ENCODE data around the gene ACTL9.

The ACTL9 gene

DNA sequence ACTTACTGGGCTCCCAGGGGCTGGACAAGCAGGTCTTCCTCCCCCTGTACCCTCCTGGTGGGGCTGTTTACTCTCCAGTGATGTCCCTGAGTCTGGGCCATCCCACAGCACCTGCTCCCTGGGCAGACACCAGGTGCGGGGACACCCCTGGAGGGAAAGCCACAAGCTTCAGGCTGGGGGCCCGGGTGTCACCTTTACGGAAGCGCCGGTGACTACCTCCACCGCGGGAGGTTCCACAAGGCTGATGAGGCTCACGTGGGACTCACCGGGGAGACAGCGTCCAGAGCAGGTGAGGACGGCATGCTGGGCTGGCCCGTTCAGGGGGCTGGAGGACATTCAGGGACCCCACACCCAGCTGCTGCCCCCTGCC is 43.3 kb downstream of the ACTL9 start:
- H3K9me3 ChIP-seq (ENCODE audit: insufficient read depth, low read length): no peaks in the 10 kb centered on the region
- H3K4me3 ChIP-seq (ENCODE audit: insufficient read length, low read depth): no peak overlapping the region
- H3K36me3 ChIP-seq (ENCODE audit: insufficient read depth, insufficient read length, low read length): no peaks in the 10 kb centered on the region
- no peak for DNase-seq (ENCODE audit: low read depth, low spot score)
- H3K9ac ChIP-seq (ENCODE audit: insufficient read length, low read depth): no peak overlapping the region
- H3K4me1 ChIP-seq (ENCODE audit: insufficient read depth, insufficient read length): peaks cover 6% of the 10 kb centered on the region
- peaks cover 18% of the 10 kb centered on the region for H3K27me3 ChIP-seq (ENCODE audit: insufficient read depth, insufficient read length)
- TF ChIP-seq ZNF274 (IDR thresholded peaks at IDR 0.05; ENCODE audit: low read depth, low read length): no peak
- TF ChIP-seq YY1 (IDR thresholded peaks at IDR 0.05; ENCODE audit: insufficient read depth, insufficient read length): no peak
- no peak for TF ChIP-seq SUZ12 (IDR thresholded peaks at IDR 0.05; ENCODE audit: extremely low read depth, insufficient read depth, insufficient read length)

- Histone ChIP-seq H3K9me3 (ENCODE audit: insufficient read depth, low read length) (no peaks in the 10 kb centered on the region), H3K36me3 (ENCODE audit: insufficient read depth, insufficient read length, low read length) (no peaks in the 10 kb centered on the region), H3K4me3 (ENCODE audit: insufficient read length, low read depth) (no peak overlapping the region), H3K4me1 (ENCODE audit: insufficient read depth, insufficient read length) (peaks cover 6% of the 10 kb centered on the region), H3K27me3 (ENCODE audit: insufficient read depth, insufficient read length) (peaks cover 18% of the 10 kb centered on the region), H3K9ac (ENCODE audit: insufficient read length, low read depth) (no peak overlapping the region)
- DNase-seq (ENCODE audit: low read depth, low spot score): peak; percentile 56
- TF ChIP-seq YY1 (IDR thresholded peaks at IDR 0.05; ENCODE audit: insufficient read depth, insufficient read length) (no peak), SUZ12 (IDR thresholded peaks at IDR 0.05; ENCODE audit: extremely low read depth, insufficient read depth, insufficient read length) (no peak), ZNF274 (IDR thresholded peaks at IDR 0.05; ENCODE audit: low read depth, low read length) (no peak)
Observed at GRCh38 chr19:8654591-8655339, 43.8 kb downstream of the ACTL9 start.

DNA sequence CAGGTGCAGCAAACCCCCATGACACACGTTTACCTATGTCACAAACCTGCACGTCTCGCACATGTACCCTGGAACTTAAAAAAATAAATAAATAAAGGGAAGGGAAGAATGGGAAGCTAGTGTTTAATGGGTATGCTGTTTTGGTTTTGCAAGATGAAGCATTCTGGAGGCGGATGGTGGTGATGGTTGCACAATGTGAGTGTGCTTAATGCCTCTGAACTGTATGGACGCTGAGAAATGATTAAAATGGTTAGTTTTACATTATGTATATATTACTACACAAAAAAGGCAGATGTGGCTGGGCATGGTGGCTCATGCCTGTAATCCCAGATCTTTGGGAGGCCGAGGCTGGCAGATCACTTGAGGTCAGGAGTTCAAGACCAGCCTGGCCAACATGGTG is 50.4 kb downstream of the ACTL9 start:
- DNase-seq (ENCODE audit: low read depth, low spot score): no peak
- H3K27me3 ChIP-seq (ENCODE audit: insufficient read depth, insufficient read length): no peaks in the 10 kb centered on the region
- no peaks in the 10 kb centered on the region for H3K36me3 ChIP-seq (ENCODE audit: insufficient read depth, insufficient read length, low read length)
- no peaks in the 10 kb centered on the region for H3K4me1 ChIP-seq (ENCODE audit: insufficient read depth, insufficient read length)
- no peaks in the 10 kb centered on the region for H3K9me3 ChIP-seq (ENCODE audit: insufficient read depth, low read length)
- no peak overlapping the region for H3K4me3 ChIP-seq (ENCODE audit: insufficient read length, low read depth)
- H3K9ac ChIP-seq (ENCODE audit: insufficient read length, low read depth): no peak overlapping the region
- TF ChIP-seq ZNF274 (IDR thresholded peaks at IDR 0.05; ENCODE audit: low read depth, low read length) (no peak), SUZ12 (IDR thresholded peaks at IDR 0.05; ENCODE audit: extremely low read depth, insufficient read depth, insufficient read length) (no peak), YY1 (IDR thresholded peaks at IDR 0.05; ENCODE audit: insufficient read depth, insufficient read length) (no peak)

All from NT2/D1 (cell line).